ENCODE measurements around the gene GUCY2F.

The GUCY2F gene

GRCh38 chrX:109336141-109336540 is 145.7 kb downstream of the GUCY2F start:
- DNase-seq (ENCODE audit: low spot score), result no peak

GRCh38 chrX:109327251-109327650 is 154.6 kb downstream of the GUCY2F start:
- no peak for DNase-seq (ENCODE audit: low spot score)

Data from left forelimb (tissue), 1 donor.